NCI-H526 treated with DMSO at 0.1 percent for 48 hours (cell line): ENCODE results near the gene ZMIZ1.
"Not testable (repeated sequence)": the region's sequence is repeated elsewhere in the genome, so short reads cannot be mapped to it uniquely, and the experiment has no call there.

Experiments used
- DNase-seq: peaks from one replicate; lab custom pipeline; 2025; lab: John Stamatoyannopoulos, UW

Gene ZMIZ1

GRCh38 chr10:79266084-79266483 lies 197.3 kb downstream of the ZMIZ1 start:
- no peak for DNase-seq

DNA sequence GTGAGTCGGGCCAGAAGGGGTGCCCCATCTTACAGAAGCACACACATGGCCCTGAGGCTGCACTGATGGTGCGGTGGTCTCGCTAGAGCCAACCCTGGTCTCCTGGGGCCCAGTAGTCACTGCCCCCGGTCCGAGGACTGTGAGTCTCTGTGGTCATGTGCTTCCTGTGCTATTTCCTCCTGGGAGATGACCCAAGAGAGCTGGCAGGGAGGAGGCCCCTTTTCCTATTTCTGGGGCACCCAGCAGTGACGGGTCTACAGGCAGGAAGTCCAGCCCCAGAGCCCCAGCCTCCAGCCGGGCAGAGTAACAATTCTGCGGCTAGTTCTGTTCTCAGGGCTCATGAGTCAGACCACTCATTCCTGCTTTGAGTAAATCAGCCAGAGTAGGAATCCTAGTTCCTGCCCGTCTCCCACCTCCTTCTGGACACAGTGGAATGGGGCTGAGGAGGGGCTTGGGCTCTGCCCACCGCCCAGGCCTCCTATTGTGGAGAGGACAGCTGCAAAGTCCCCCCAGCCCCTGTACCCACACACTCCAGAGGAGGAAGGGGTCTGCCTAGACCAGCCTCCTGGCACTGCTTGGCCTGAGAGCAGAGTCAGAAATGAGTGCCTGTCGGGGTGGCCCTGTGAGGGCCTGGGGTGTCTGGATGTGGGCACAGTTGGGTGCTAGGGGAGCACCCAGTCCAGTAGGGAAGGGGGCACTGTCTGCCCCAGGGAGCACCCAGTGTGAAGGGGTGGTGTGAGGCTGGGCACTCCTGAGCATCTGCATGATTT lies 198.0 kb downstream of the ZMIZ1 start:
- no peak for DNase-seq

DNA sequence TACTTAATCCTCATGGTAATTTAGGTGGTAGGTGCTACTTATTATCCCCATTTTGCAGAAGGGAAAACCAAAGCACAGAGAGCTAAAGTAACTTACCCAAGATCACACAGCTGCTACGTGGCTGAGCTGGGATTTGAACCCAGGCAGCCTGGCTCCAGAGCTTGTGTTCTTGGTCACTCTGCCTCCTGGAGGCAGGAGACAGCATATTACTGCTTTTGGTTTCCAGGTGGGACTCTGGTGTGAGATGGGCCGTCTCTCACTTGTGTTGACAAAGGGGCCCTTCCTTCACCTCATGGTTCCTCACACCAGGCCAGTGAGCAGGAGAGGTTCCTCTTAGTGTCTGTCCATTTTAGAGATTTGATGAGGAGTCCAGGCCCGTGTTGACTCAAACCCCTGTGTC lies 198.7 kb downstream of the ZMIZ1 start:
- DNase-seq = no peak

GRCh38 chr10:79268161-79268601 lies 199.4 kb downstream of the ZMIZ1 start:
- DNase-seq = no peak

DNA sequence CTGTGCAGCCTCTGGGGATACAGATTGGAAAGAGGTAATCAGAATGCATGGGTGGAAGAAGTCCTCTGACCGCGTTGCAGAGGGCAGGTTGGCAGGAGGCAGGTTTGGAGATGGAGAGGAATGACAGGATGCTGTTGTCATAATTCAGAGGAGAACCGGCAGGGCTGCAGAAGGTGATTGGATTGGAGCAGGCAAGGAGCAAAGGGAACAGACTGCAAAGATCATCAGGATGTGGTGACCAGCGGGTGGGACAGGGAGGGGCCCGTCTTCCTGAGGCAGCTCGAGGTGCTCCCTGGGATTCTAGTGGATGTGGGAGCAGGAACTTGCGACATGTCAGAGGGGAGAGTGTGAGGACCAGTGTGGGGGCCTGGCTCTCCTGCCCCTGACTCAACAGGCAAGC lies 200.0 kb downstream of the ZMIZ1 start:
- no peak for DNase-seq

GRCh38 chr10:79269443-79269842 lies 200.7 kb downstream of the ZMIZ1 start:
- DNase-seq = no peak

DNA sequence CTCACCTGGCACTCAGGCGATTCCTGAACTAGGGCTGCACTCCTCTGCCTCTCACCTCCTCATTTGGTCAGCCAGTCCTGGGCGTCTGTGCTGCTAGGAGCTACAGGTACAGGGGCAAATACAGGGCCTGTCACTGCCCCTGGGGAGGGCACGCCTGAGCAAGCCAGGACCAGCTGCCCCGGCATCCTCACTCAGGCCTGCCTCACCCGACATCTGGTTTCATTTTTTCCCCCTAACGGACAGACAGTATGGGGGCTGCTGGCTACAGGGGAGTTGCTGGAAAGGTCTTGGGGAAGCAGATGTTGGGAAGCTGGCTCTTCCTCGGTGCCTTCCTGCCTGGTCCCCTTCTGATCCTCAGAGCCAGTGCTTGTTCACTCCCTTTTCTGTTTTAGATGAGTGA lies 201.2 kb downstream of the ZMIZ1 start:
- no peak for DNase-seq

- DNase-seq = no peak
Measured at GRCh38 chr10:79270466-79271246, 201.9 kb downstream of the ZMIZ1 start.

DNA sequence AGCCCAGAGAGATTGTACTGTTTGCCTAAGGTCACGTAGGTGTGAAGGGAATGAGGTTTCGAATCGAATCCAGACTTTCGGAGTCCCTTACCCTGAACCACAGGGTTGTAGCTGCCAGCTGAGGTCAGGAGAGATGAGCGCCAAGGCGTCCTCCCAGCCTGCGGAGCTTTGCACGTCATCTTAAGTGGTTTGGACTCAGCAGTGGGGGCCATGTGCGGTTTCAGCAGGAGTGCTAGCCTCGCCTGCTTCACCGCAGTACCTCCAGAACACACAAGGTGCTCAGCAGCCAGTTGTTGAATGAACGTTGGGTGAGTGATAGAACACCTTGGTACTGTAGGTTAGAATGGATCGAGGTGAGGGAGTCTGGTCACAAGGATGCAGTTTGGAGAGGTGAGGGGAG lies 203.6 kb downstream of the ZMIZ1 start:
- no peak for DNase-seq

- DNase-seq = no peak
Measured at GRCh38 chr10:79273604-79274003, 204.8 kb downstream of the ZMIZ1 start.

DNA sequence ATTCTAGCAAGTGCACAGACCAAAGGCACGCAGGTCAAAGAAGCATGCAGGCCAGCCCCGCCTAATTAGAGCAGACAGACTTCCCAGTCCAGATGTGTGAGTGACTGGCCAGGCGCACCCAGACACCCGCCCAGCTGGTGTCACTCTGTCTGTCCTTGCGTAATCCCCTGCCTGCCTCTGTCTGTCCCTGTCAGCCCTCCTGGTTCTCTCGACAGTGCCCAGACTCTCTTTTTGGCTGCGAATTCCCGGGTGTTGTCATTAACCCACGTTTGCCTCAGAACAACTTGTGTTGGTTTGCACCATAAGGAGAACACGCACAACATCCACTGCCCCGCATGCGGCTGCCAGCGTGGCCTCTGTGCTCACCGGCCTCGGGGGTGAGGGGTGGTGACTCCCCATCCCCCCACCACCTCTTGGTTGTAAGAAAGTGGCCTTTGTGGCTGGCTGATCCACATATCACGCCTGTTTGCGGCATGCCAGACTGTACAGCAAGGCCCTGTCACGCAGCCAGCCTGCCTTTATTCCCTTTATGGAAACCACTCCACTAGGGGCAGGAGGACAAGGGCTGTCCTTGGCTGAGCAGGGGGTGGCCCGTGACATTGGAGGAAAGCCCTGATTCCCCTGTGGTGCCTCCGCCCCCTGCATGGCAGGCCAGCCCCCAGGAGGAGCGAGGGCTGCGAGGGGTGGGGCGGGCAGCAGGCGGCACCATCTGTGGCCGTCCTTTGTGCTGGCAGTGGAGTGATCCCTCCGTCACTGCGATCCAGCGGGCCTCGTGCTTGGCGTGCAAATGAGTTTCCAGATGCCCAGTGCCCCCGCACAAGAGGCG lies 205.7 kb downstream of the ZMIZ1 start:
- DNase-seq = no peak

DNA sequence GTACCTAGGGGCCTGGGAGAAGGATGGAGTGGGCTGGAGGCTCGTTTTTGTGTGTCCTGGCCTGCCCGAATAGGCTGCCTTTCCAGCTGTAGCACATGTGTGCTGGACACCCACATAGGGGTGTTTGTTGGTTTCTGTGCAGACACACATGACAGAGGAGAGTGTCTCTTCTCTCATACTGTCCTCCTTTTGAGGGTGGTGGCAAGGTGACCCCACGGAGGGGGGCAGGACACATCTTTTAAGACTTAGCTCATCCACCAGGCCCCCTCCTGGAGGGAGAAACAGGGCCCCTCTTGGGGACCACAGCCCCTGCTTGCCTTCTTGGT lies 206.3 kb downstream of the ZMIZ1 start:
- DNase-seq = no peak

DNA sequence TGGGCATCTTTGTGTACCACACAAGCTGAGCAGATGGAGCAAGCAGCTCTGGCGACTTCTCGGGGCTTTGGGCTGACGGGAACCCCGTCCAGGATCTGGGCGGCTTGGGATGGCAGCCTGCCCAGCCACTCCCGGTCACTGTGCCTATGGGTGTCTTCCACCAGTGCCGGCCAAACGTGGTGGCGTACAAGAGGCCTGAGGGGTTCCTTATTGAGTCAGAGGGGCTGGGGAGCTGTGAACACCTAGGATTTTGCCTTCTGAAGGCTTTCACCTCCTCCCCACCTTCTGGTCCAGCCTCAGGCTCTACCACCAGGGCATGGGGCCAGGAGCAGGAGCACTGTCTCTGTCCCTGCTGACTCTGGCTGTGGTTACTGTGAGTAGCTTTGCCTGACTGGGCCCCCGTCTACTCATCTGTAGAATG lies 206.7 kb downstream of the ZMIZ1 start:
- no peak for DNase-seq

DNA sequence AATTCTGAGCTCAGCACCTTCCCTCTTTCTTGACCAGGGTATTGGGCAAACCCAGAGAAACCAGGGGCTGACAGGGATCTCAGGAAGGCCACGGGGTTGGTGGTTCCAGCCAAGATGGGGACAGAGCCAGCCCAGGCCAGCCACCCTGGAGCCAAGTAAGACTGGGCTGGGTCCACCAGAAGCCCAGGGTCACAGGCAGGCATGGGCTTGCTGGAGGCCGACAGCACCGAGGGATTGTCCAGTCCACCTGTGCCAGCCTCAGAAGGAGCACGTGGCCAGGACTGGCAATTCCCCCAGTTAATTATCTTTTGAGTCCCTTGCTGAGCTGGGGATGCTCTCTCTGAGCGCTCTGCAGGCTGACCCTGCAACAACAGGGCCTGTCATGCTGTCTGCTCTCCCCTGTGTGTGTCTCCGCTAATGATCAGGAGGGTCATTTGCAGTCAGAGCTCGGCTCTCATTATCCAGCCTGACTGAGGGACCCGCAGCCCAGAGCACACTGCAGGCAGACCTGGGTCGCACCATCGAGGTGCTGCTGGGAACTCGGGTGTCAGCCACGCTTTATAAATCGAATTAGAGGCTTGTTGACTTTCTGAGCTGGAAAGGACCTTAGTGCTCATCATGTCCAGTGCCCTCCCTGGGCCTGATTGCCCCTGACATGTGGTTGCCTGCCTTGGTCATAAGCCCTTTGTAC lies 209.0 kb downstream of the ZMIZ1 start:
- no peak for DNase-seq

- DNase-seq = not testable (repeated sequence)
Measured at GRCh38 chr10:79279047-79279446, 210.3 kb downstream of the ZMIZ1 start.

- DNase-seq = no peak
Measured at GRCh38 chr10:79280956-79281355, 212.2 kb downstream of the ZMIZ1 start.

- DNase-seq = no peak
Measured at GRCh38 chr10:79282388-79282787, 213.6 kb downstream of the ZMIZ1 start.

DNA sequence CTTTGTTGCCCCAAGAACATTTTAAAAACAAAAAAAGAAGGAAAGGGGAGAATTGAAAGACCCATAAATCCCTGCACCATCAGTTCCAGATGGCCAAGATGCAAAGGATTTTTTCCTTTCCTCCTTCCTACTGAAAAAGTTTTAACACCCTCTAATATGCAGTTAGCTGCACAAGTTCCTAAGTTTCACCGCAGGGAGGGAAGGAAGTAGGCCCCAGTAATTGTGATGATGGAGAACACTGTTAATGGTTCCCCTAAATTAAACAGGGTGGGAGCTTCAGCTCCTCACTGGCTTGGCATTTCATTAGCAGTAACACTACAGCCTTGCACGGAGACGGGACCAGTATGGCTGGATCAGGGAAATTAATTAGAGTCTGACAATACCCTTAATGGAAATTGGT lies 214.8 kb downstream of the ZMIZ1 start:
- no peak for DNase-seq

- DNase-seq = no peak
Measured at GRCh38 chr10:79284158-79284871, 215.5 kb downstream of the ZMIZ1 start.

GRCh38 chr10:79285315-79286197 lies 216.8 kb downstream of the ZMIZ1 start:
- DNase-seq = no peak
